ENCODE measurements around the gene DPP6.

DPP6 gene

DNA sequence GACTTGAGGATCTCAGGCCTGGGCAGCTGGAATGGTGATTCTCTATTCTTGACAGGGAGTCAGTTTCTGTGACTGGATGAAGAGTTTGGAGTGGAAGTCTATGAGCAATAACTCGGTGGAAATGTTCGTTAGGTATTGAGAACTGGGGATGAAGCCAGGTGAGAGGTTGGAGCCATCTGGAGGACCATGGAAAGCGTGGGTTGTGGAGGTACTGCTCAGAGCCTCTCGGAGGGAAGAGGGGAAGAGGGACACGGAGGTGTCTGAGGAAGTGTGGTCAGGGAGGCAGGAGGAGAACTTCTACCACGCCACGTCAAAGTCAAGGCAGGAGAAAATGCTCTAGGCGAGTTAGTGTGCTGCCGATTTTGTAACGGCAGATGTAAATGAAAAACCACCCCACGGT, 430.7 kb downstream of the DPP6 start:
- no peak for DNase-seq

GRCh38 chr7:154484406-154484805, 432.2 kb downstream of the DPP6 start:
- DNase-seq, result peak; percentile 52

- DNase-seq, result no peak
Measured at GRCh38 chr7:154484943-154485342, 432.7 kb downstream of the DPP6 start.

DNA sequence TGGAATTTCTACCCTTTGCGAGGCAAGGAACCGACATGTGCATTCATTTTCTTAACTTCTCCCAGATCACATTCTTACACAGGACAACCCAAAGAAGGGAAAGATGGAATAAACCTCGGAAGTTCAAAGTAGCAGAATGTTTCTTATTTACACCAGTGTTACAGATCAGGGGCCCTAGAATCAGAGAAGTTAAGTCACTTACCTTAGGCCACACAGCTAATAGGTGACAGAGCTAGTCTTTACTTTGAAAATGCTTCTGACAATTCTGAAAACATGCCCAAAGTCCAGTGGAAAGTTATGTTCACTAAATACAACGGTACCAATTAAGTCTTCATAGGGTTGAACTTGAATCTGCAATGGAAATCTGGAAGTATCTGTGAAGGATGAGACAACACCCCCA, 437.7 kb downstream of the DPP6 start:
- no peak for DNase-seq

- no peak for DNase-seq
Measured at GRCh38 chr7:154493594-154493993, 441.4 kb downstream of the DPP6 start.

GRCh38 chr7:154497751-154498150, 445.6 kb downstream of the DPP6 start:
- DNase-seq, result no peak

GRCh38 chr7:154503962-154504550, 451.9 kb downstream of the DPP6 start:
- DNase-seq, result peak; percentile 82

DNA sequence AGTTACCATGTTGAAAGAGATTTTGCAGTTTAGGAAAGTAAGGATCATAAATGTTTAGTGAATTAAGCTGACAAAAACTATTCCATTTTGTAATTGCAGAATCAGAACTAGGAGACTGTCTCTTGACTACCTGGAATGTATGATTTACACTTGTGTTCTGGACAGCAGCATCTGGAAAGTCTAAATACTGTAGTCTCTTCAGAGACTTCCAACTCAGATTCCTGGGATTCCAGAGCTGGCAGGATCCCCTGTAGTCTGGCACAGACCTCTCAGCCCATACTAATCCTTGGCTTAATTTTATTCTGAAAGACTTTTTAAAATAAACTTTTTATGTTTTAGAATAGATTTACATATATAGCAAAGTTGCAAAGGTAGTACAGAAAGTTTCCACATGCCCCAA, 452.7 kb downstream of the DPP6 start:
- DNase-seq, result no peak

DNA sequence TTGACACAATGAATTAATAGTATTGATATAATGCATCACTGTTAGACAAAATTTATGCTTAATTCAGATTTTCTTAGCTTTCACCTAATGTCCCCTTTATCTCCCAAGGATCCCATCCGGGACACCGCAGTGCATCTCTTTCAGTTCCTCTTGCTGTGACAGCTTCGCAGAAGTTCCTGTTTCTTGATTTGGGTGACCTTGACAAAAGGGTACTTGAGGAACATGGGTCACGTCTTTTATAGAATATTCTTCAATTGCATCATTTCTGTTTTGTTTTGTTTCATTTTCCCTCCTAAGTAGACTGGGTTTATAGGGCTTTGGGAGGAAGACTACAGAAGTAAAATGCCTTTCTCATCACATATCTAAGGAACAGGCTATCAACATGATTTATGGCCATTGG, 453.2 kb downstream of the DPP6 start:
- no peak for DNase-seq

DNA sequence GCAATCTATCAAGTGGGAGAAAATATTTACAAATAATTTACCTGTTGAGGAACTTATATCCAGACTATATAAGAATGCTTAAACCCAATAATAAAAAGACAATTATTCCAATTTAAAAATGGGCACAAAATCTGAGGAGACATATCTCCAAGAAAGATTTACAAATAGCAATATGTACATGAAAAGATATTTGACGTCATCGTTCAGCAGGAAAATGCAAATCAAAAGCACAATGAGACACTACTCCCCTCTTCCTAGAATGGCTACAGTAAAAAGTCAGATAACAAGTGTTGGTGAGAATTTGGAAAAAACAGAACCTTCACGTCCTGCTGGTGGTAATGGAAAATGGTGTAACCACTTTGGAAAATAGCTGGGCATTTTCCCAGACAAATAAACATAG, 457.0 kb downstream of the DPP6 start:
- no peak for DNase-seq

- no peak for DNase-seq
Measured at GRCh38 chr7:154512121-154512833, 460.1 kb downstream of the DPP6 start.

GRCh38 chr7:154517768-154518167, 465.6 kb downstream of the DPP6 start:
- DNase-seq, result no peak

DNA sequence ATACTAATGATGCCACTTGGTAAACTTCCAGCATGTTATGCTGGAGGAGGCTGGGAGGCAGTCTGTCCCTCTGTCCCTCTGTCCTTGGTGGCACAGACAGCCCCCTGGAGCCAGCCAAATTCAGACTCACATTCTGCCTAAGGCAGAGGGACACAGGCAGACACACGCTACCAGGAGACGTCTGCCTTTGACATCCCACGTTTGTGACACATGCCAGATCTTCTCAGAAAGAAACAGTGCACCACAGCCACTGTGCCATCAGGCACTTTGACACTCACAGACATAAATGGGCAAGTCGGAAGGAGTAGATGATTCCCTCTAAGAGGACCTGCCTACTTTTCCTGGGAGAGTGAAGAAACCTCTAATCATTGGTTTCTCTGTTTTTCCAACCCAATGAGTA, 467.0 kb downstream of the DPP6 start:
- no peak for DNase-seq

DNA sequence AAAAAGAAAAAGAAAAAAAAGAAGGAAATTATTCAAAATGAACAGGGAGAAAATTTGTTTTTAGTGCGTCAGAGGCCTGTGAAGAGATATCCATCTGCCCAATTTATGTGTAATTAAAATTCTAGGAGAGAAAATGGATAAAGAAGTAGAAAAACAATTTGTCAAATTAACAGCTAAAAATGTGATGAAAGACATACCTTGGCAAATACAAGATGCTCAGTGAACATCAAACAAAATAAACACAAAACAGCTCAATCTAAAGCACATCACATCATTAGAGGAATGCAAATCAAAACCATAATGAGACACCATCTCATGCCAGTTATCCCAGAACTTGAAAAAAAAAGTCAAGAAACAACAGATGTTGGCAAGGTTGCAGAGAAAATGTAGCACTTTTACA, 477.9 kb downstream of the DPP6 start:
- DNase-seq, result no peak

- DNase-seq, result no peak
Measured at GRCh38 chr7:154532771-154533170, 480.6 kb downstream of the DPP6 start.

DNA sequence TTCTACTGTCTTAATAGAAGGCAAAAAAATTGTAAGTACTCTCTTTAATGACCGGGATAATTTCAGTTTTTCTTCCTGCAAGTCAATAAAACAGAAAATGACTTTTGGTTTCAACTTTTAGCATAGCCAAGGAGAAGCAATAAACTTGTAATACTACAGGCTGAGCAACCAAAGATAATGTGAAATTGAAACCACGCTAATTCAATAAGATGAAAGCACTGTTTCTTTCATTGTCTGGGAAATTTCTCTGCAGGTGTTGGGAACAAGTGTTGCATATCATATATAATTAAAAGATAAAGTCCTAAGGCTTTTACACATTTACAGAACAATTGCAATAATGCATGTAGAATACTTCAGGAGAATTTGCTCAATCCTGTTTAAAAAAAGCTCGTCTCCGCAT, 488.4 kb downstream of the DPP6 start:
- DNase-seq, result no peak

- DNase-seq, result peak; percentile 16
Measured at GRCh38 chr7:154541606-154542005, 489.4 kb downstream of the DPP6 start.

- no peak for DNase-seq
Measured at GRCh38 chr7:154546946-154547587, 494.9 kb downstream of the DPP6 start.

- DNase-seq, result no peak
Measured at GRCh38 chr7:154553711-154554265, 501.6 kb downstream of the DPP6 start.

- DNase-seq, result no peak
Measured at GRCh38 chr7:154559454-154559853, 507.3 kb downstream of the DPP6 start.

- DNase-seq, result no peak
Measured at GRCh38 chr7:154564676-154565075, 512.5 kb downstream of the DPP6 start.

DNA sequence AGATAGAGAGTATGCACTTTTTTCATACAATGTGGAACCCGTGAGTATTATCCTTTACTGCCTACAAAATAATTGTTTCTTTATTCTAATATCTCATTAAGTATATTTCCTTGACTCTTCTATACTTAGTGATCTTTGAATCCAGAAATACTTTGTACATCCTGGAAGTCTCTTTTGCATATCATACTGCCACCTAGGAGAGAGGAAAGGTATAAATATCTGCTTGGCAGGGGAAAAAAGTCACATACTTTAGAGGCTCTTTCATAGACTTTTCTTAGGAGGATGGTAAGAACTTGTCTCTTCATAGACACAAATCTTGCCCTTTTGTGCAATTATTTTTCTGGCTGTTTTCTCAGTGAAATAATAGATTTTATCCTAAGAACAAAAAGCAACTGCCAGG, 514.7 kb downstream of the DPP6 start:
- no peak for DNase-seq

- no peak for DNase-seq
Measured at GRCh38 chr7:154568346-154568745, 516.1 kb downstream of the DPP6 start.

DNA sequence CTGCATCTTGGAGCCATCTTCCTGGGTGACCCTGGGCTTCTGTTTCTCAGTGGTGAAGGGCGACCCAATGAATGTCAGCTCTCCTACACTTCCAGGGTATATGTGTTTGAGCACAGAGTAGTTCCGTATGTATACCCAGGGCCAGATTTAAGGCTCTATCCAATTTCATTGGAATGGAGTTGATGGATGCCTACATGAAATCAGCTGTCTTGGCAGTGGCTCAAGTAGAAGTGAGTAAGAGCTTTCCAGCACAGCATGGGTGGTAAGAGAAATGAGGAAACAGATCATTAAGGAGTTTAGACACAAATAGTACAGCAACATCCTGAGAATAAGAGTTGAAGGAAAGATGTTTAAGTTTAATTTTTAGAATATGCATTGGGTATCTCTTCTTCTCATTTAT, 517.7 kb downstream of the DPP6 start:
- no peak for DNase-seq
